ENCODE data around the gene GJB4. TPM values are rescaled to one million over a fixed set of nuclear protein-coding genes. Genes with fewer than 3 reads are reported as not detected.
"Not testable (repeated sequence)": the region's sequence is repeated elsewhere in the genome, so short reads cannot be mapped to it uniquely, and the experiment has no call there.

Gene GJB4
- not detected for total RNA-seq

DNA sequence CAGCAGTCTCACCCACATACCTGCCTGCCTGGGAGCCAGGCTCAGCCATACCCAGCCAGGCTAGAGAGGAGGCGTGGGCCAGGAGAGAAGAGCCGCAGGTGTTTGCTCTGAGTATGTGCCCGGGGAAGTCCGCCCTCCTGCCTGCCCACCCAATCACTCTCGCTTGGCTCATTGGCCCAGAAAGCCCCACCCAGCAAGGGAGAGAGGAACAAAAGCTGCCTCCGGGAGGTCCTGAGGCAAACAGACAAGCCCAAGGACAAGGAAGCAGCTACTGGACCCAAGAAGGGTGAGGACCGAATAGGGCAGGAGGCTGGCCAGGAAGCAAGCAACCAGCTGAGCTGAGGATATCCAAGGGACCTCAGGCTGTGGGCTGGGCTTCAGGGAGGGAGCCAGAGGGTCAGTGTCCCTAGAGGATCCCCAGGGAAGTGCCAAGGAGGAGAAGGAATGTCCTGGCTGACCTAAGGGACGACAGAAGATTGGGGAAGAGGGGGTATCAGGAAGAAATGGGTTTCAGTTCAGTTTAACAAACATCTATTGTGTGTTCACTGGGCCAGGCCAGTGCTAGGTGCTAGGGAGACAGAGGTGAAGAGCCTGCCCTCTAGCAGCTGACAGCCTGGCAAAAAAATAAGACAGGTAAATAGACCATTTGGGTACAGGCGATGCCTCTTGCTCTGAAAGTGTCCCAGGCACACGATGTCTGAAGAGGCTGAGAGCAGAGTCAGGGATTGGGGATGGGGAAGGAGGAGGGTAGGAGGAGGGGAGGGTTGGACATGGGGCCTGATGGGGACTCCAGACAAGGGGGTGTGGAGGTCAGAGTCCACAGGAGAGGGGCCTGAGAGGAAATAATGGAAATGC lies at the start of gene GJB4:
Gene GJB4 (plus strand): TSS at position 238 of the 855 bp plus-strand sequence. CDS start 1,515 bp downstream, outside the sequence.
- DNase-seq = no peak
- H3K36me3 Mint-ChIP-seq (ENCODE audit: insufficient read depth) = no peaks in the 10 kb centered on the region
- no peaks in the 10 kb centered on the region for H3K9me3 Mint-ChIP-seq
- peaks cover 11% of the 10 kb centered on the region for H3K27me3 Mint-ChIP-seq (ENCODE audit: low read depth)
- no peak within 1 kb of the TSS for H3K4me3 Mint-ChIP-seq
- H3K4me1 Mint-ChIP-seq (ENCODE audit: low read depth) = no peaks in the 10 kb centered on the region
- no peak for ATAC-seq

- Mint-ChIP-seq H3K4me3 (no peak overlapping the region), H3K4me1 (ENCODE audit: low read depth) (no peaks in the 10 kb centered on the region), H3K9me3 (no peaks in the 10 kb centered on the region), H3K27me3 (ENCODE audit: low read depth) (peaks cover 4% of the 10 kb centered on the region), H3K36me3 (ENCODE audit: insufficient read depth) (no peaks in the 10 kb centered on the region)
- ATAC-seq (no peak), DNase-seq (no peak)
Observed at GRCh38 chr1:34710812-34711211, 48.7 kb upstream of the GJB4 start.

DNA sequence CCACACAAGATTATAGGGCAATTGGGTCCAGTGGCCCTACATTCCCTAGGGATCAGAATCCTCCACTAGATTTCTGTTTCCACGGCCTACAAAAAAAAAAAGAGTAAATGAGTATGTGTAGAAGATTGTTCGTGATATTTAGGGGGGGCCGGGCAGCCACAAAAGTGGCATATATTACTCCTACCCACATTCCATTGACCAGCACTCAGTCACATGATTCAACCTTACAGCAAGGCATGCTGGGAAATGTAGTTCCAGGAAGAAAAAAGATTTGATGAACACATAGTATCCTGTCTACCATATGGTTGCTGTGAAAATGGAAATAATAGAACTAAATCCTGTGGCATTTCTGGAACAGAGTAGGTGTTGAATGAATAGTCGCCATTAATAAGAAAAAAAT lies 48.1 kb upstream of the GJB4 start:
- Mint-ChIP-seq H3K9me3 (no peaks in the 10 kb centered on the region), H3K27me3 (ENCODE audit: low read depth) (peaks cover 4% of the 10 kb centered on the region), H3K4me3 (no peak overlapping the region), H3K36me3 (ENCODE audit: insufficient read depth) (no peaks in the 10 kb centered on the region), H3K4me1 (ENCODE audit: low read depth) (no peaks in the 10 kb centered on the region)
- DNase-seq (no peak), ATAC-seq (no peak)

- DNase-seq = no peak
- Mint-ChIP-seq H3K4me3 (no peak overlapping the region), H3K9me3 (no peaks in the 10 kb centered on the region), H3K4me1 (ENCODE audit: low read depth) (no peaks in the 10 kb centered on the region), H3K36me3 (ENCODE audit: insufficient read depth) (no peaks in the 10 kb centered on the region), H3K27me3 (ENCODE audit: low read depth) (peaks cover 4% of the 10 kb centered on the region)
- ATAC-seq = no peak
Observed at GRCh38 chr1:34712007-34712688, 47.4 kb upstream of the GJB4 start.

GRCh38 chr1:34713443-34713842 lies 46.1 kb upstream of the GJB4 start:
- ATAC-seq = no peak
- Mint-ChIP-seq H3K27me3 (ENCODE audit: low read depth) (peaks cover 14% of the 10 kb centered on the region), H3K4me3 (no peak overlapping the region), H3K9me3 (no peaks in the 10 kb centered on the region), H3K4me1 (ENCODE audit: low read depth) (no peaks in the 10 kb centered on the region), H3K36me3 (ENCODE audit: insufficient read depth) (no peaks in the 10 kb centered on the region)
- no peak for DNase-seq

- Mint-ChIP-seq H3K4me1 (ENCODE audit: low read depth) (no peaks in the 10 kb centered on the region), H3K9me3 (no peaks in the 10 kb centered on the region), H3K27me3 (ENCODE audit: low read depth) (peaks cover 16% of the 10 kb centered on the region), H3K36me3 (ENCODE audit: insufficient read depth) (no peaks in the 10 kb centered on the region), H3K4me3 (no peak overlapping the region)
- ATAC-seq (no peak), DNase-seq (no peak)
Observed at GRCh38 chr1:34714386-34714785, 45.2 kb upstream of the GJB4 start.

DNA sequence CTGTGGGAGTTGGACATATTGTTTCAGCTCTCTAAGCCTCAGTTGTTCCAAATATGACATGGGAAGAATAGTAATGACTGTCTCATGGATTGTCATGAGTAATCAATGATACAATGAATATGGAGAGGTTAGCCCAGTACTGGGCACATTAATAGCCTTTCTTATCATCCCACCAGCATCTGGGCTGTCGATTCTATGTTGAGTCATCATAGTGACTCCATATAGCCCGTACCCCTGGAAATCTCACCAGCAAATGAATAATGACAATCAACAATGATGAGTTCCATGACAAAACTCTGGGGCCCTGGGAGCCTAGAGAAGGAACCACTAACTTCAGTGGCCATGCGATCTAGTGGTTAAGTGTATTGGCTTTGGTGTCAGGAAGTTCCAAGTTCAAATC lies 44.4 kb upstream of the GJB4 start:
- Mint-ChIP-seq H3K36me3 (ENCODE audit: insufficient read depth) (no peaks in the 10 kb centered on the region), H3K4me3 (no peak overlapping the region), H3K27me3 (ENCODE audit: low read depth) (peaks cover 16% of the 10 kb centered on the region), H3K9me3 (no peaks in the 10 kb centered on the region), H3K4me1 (ENCODE audit: low read depth) (no peaks in the 10 kb centered on the region)
- ATAC-seq (no peak), DNase-seq (no peak)

- no peaks in the 10 kb centered on the region for H3K9me3 Mint-ChIP-seq
Observed at GRCh38 chr1:34721241-34721640, 38.3 kb upstream of the GJB4 start.

GRCh38 chr1:34721646-34722355 lies 37.7 kb upstream of the GJB4 start:
- DNase-seq (no peak), ATAC-seq (no peak)
- Mint-ChIP-seq H3K4me1 (ENCODE audit: low read depth) (no peaks in the 10 kb centered on the region), H3K9me3 (no peaks in the 10 kb centered on the region), H3K36me3 (ENCODE audit: insufficient read depth) (no peaks in the 10 kb centered on the region), H3K27me3 (ENCODE audit: low read depth) (peaks cover 48% of the 10 kb centered on the region), H3K4me3 (no peak overlapping the region)

More at GRCh38 chr1:34721241-34721640, 38.3 kb upstream of the GJB4 start:
- Mint-ChIP-seq H3K27me3 (ENCODE audit: low read depth) (peaks cover 45% of the 10 kb centered on the region), H3K4me1 (ENCODE audit: low read depth) (no peaks in the 10 kb centered on the region), H3K4me3 (no peak overlapping the region), H3K36me3 (ENCODE audit: insufficient read depth) (no peaks in the 10 kb centered on the region)
- ATAC-seq (no peak), DNase-seq (no peak)

- Mint-ChIP-seq H3K4me3 (no peak overlapping the region), H3K9me3 (no peaks in the 10 kb centered on the region), H3K4me1 (ENCODE audit: low read depth) (no peaks in the 10 kb centered on the region), H3K27me3 (ENCODE audit: low read depth) (peaks cover 26% of the 10 kb centered on the region), H3K36me3 (ENCODE audit: insufficient read depth) (no peaks in the 10 kb centered on the region)
- DNase-seq = no peak
- ATAC-seq = no peak
Observed at GRCh38 chr1:34726861-34727260, 32.7 kb upstream of the GJB4 start.

DNA sequence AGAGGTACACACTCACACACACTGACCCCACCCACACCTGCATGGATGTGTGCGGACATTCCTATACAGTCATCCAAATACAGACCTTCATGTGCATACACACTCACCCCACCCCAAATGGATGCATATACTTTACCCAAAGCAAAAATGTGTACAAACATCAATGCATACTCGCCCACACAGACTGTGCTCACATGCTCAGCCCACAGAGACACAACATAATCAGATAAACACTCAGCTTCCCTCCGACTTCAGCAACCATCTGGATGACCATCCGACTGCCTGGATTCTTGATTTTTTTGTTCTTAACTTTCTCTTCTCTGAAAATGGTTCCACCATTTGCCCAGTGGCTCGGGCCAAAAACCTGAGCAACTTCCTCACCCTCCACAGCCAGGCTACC lies 29.1 kb upstream of the GJB4 start:
- Mint-ChIP-seq H3K27me3 (ENCODE audit: low read depth) (peaks cover 21% of the 10 kb centered on the region), H3K9me3 (no peaks in the 10 kb centered on the region)

GRCh38 chr1:34732831-34733230 lies 26.7 kb upstream of the GJB4 start:
- H3K9me3 Mint-ChIP-seq = not testable (repeated sequence)

More for the DNA sequence above, 29.1 kb upstream of the GJB4 start:
- Mint-ChIP-seq H3K36me3 (ENCODE audit: insufficient read depth) (no peaks in the 10 kb centered on the region), H3K4me1 (ENCODE audit: low read depth) (no peaks in the 10 kb centered on the region), H3K4me3 (no peak overlapping the region)
- ATAC-seq = no peak
- DNase-seq = no peak

DNA sequence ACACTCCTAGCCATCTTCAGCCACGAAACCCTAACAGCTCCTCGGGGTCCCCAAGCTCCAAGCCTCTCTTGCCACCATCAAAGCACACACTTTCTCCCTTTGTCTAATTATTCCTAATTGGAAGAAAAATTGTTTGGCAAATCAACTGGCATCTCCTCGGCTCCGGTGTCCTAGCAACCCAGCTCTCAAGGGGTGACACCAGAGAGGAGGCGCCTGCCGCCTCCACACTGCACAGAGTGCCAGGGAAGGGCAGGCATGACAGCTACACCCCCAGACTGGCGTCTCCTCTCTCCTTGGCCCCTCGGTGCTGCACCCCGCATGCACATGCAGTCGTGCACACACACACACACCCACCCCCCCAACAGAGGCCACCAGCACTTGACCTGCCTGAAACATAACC lies 22.8 kb upstream of the GJB4 start:
- ATAC-seq (no peak), DNase-seq (no peak)
- Mint-ChIP-seq H3K27me3 (ENCODE audit: low read depth) (peaks cover 16% of the 10 kb centered on the region), H3K36me3 (ENCODE audit: insufficient read depth) (no peaks in the 10 kb centered on the region), H3K4me1 (ENCODE audit: low read depth) (no peaks in the 10 kb centered on the region), H3K9me3 (no peaks in the 10 kb centered on the region), H3K4me3 (no peak overlapping the region)

More at GRCh38 chr1:34732831-34733230, 26.7 kb upstream of the GJB4 start:
- H3K27me3 Mint-ChIP-seq (ENCODE audit: low read depth) = peaks cover 15% of the 10 kb centered on the region
- H3K4me3 Mint-ChIP-seq; ATAC-seq; DNase-seq; H3K36me3 Mint-ChIP-seq (ENCODE audit: insufficient read depth); H3K4me1 Mint-ChIP-seq (ENCODE audit: low read depth): not testable (repeated sequence)

- H3K27me3 Mint-ChIP-seq (ENCODE audit: low read depth) = peaks cover 16% of the 10 kb centered on the region
- H3K9me3 Mint-ChIP-seq; H3K4me3 Mint-ChIP-seq; H3K4me1 Mint-ChIP-seq (ENCODE audit: low read depth); ATAC-seq; DNase-seq; H3K36me3 Mint-ChIP-seq (ENCODE audit: insufficient read depth): not testable (repeated sequence)
Observed at GRCh38 chr1:34737236-34737635, 22.3 kb upstream of the GJB4 start.
